B cell (primary cell): ENCODE results near the gene ARHGAP6.

Experiments used
- CTCF ChIP-seq: fragments of 200-600 bp; IDR thresholded peaks from one replicate; pipeline ENCODE4 v1.8.0; 2022; ENCODE audit warnings: antibody characterized with exemption, mild to moderate bottlenecking
- EZH2 ChIP-seq: IDR thresholded peaks from 2 replicates; pipeline ENCODE4 v1.6.1; 2012; ENCODE audit warnings: borderline replicate concordance, low read depth, mild to moderate bottlenecking, moderate library complexity, low read length; ENCODE audit not compliant: insufficient read depth, poor library complexity, severe bottlenecking

- no peak for TF ChIP-seq CTCF
- TF ChIP-seq EZH2: no peak
These were observed 555.8 kb downstream of the ARHGAP6 start for GRCh38 chrX:11109968-11110367.
